Stimulated activated CD4-positive, alpha-beta T cell treated with anti-CD3 and anti-CD28 coated beads, Interleukin-4, amount 100 ng/mL, for 4 hours (primary cell): ENCODE measurements around the gene TRAIP.
"Not testable (repeated sequence)": the region's sequence is repeated elsewhere in the genome, so short reads cannot be mapped to it uniquely, and the experiment has no call there.

Experiments
- DNase-seq, 2 experiments: peaks; one replicate each; pipeline ENCODE4 v3.0.0-alpha.2; 2020

TRAIP gene

DNA sequence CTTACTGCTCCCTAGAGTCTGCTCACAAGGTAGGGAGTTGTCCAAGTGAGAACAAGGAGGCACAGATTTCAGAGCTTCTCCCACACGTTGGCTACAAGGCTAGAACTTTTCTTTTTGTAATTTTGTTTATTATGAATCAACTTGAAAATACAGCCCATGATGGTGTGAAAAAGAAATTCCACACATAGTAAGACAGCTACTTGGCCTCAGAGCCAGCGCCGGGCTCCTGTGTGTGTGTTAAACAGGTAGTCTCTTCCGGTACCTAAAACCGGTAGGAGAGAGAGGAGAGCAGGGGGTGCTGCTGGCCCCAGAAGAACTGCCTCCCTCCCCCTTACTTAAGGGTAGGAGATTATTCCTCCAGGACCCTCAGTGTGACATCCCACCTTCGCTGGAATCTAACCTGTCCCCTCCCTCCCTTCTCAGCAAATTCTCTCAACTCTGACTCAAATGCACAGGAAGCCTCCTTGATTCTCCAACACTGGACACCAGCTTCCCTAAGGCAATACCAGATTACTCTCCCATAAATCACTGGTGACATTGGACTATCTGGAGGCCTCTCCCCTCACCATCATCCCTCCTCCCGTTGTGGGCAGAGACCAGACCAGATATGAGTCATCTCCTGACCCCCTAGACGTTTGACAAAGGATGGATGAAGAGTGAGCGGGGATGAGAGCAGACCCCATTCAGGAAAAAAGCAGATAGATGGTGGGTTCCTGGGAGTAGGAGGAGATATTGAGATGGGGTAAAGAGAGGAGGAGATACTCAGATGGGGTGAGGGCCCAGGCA lies 65.5 kb downstream of the TRAIP start:
- no peak for DNase-seq

DNA sequence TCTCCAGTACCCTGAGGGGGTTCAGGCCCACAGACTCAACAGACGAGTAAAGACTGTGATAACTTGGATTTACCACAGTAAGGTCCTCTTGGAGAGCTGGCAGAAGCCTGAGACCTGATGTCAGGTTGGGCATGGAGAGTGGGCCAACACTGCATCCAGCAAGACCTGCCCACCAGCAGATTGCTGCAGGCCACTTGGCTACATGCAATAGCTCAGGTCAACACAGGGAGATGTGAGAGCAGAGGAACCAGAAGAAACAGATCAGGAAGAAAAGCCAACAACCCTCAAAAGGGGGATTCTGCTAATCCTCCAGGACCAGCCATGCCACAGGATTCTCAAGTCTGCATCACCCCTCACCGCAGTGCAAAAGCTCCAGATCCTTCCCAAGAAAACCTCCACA lies 68.3 kb downstream of the TRAIP start:
- no peak for DNase-seq

DNA sequence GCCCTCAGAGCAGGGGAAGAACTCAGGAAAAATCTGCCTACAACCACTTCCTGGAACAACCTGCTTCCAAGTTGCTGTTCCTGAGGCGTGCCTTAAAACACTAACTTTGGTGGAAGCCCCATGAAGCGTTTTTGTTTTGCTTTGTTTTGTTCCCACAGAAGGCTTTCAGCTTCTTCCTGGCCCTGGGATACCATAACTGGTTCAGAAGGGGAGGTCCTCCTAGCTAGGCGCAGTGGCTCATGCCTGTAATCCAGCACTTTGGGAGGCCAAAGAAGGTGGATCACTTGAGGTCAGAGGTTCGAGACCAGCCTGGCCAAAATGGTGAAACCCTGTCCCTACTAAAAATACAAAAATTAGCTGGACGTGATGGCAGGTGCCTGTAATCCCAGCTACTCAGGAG lies 68.8 kb downstream of the TRAIP start:
- DNase-seq: no peak

DNA sequence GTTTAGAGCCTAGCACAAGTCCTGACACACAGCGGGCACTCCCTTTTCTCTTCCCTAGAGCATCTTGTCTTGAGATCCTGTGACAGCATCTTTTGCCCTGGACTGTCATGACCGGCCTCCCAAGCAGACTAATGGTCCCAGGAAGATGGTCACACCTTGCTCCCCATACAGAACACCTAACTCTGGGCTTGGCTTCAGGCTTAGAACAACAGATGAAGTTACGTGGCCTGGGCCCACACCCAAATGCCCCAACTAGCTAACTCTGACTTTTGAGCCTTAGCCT lies 69.2 kb downstream of the TRAIP start:
- no peak for DNase-seq

DNA sequence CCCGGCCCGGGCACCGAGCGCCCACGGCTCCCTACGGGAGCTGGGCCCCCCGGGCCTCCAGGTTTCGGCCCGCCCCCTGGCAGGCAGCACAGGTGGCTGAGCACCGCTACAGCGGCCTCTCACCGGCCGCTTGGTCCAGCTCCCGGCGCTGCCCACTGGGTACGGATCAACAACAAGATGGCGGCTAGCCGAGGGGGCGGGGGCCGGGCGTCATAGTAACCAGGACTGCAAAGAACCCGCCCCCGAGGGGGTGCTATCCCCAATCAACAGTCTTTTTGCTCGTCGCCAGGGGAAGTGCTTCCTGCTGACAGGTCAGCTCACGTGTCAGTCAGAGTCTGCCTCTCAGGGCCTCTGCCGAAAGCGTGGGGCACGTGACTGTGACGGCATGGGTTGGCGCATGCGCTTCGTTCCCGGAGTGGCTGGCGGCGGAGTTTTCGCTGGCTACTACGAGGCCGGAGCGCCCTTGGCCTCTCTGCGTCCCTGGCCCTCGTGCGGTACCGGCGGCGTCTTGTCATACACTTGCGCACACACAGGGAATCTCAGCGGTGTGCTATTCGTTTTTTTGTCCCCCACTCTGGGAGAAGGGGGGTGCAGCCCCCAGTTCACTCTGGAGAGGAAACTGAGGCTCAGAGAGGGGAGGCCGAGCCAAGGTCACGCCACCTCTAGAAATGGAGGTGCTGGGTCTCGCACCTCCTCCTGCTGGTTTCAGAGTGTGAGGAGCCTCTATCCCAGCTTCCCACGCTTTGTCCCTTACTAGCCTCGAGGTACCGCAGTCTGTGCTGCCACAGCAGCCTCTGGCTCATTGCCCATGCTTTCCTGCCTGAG lies 69.8 kb downstream of the TRAIP start, which contains the start of gene IP6K1:
TSS of gene IP6K1 (minus strand) at position 186 of the 825 bp plus-strand sequence. CDS start 38,502 bp downstream, outside the sequence.
- DNase-seq: peak; percentile 98 to 100

DNA sequence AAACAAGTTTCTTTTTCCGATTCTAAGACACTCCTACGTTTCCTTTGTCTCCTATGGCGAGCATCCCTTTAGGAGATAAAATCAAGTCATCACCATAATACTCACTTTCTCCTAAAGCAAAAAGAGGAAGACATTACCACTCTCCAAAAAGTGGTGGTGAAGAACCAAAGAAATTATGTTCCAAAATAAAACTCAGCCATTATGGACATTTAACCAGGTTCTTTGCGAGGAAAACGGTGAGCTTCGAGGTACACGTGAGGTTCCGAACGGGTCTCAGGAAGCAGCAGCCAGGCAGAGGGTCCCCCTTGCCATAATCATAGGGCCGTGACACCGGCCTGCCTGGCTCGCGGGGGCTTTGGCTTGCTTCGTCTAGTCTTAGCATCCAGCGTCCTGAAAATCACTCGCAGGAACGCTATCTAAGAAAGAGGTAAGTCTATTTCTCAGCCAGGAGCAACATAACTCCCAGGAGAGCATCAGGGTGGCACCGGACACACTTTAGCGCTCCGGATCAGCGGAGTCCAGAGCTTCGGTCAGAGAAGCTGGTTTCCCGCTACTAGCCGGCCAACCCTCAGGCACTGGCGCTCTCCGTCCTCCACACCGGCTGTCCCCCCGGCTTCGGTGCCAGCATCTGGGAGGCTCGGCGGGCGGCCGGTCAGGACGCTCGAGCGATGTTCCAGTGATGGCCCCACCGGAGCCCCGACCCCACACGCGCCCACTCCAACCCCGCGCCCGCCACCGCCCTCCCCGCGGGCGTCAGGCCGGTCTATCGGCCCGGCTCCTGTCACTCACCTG lies 70.6 kb downstream of the TRAIP start:
- DNase-seq: peak in 1 of 2 experiments; percentile 25

DNA sequence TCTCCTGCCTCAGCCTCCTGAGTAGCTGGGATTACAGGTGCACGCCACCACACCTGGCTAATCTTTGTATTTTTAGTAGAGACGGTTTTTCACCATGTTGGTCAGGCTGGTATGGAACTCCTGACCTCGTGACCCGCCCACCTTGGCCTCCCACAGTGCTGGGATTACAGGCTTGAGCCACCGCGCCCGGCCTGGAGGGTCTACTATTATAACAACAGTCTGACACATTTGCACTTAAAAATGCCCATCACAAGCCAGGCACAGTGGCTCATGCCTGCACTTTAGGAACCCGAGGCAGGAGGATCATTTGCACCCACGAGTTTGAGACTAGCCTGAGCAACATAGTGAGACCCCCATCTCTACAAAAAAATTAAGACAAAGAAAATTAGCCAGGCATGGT lies 74.1 kb downstream of the TRAIP start:
- not testable (repeated sequence) for DNase-seq

DNA sequence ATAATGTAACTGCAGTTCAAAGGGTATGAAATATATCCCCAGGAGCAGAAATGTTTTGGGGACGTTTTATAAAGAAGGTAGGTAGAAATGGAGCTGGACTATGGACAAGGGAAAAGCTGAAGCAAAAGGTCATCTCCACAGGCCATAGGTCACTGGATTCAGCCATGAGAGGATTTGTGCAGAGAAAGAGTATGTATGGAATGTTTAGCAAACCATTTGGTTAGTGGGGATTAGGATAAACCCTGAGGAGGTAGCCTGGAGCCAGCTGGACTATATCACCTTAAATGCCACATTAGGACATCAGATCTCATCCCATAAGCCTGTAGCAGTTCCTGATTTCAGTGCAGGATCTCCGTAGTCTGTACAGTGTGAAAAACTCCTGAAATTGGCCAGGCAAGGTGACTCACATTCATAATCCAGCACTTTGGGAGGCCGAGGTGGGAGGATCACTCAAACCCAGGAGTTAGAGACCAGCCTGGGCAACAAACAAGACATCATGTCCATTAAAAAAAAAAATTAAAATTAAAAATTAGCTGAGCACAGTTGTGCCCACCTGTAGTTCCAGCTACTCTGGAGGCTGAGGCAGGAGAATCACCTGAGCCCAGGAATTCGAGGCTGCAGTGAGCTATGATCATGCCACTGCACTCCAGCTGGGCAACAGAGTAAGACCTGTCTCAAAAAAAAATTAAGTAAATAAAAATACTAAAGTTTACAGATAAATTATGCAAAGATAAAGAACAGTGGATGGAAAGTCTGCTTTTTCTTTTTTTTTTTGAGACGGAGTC lies 74.8 kb downstream of the TRAIP start:
- no peak for DNase-seq

DNA sequence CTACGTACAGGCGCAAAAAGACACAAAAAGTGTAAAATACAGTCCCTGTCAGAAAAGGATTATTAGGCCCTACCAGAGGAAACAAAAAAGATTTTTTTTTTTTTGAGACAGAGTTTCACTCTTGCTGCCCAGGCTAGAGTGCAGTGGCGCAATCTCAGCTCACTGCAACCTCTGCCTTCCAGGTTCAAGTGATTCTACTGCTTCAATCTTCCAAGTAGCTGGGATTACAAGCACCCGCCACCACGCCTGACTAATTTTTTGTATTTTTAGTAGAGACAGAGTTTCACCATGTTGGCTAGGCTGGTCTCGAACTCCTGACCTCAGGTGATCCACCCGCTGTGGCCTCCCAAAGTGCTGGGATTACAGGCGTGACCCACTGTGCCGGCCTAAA lies 75.4 kb downstream of the TRAIP start:
- not testable (repeated sequence) for DNase-seq

DNA sequence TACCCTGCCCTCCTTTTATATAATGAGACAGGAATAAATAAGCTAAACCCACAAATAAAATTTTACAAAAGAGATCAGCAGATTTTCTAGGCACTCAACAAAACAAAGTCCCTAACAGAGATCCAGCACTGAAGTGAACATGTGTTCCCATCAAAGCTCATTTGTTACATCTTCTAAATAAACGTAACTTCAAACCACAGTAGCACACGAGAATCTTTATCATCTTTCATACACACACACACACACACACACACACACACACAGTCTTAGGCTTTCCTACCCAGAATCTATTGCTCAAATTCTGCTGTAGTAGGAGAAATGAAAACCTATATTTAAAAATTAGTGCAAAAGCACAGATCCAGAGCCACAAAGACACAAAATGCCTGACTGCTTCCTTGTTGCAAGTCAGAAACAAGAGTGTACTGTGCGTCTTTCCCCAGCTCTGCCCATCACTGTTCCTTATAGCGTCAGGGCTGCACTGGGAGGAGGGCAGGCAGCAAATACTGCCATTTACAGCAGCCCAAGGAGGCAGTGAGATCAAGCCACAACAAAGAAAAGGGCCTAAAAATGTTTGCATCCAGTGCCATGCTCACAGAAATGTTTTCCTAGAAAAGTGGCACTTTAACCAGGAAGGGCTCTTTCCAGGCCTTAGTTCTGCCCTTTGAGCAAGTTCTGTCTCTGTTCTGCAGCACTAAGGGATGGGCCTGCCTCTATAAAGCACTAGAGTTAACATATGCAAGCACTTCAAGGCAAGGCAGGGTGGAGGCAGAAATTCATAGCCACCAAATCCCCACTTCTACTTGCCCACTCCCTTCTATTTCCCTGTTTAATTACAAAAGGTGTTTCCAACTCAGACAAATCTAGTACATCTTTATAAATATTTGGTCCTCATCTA lies 76.0 kb downstream of the TRAIP start:
- no peak for DNase-seq

DNA sequence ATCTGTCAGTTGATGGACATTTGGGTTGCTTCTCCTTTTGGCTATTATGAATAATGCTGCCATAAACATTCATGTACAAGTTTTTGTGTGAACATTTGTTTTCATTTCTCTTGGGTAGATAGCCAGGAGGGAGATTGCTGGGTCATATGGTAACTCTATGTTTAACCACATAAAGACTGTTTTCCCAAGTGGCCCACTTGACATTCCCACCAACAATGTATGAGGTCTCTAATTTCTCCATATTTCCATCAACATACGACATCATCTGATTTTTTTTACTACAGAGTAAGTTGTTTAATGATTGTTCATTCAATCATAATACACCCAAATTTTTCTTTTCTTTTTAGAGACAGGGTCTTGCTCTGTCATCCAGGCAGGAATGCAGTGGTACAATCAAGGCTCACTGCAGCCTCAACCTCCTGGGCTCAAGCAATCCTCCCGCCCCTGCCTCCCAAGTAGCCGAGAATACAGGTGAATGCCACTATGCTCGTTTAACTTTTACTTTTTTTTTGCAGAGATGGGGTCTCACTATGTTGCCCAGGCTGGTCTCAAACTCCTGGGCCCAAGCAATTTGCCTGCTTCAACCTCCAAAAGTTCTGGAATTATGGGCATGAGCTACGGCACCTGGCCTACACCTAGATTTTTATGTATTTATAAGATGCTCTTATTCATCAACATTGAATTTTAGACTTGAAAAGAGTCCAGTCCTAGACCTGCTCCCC lies 76.8 kb downstream of the TRAIP start:
- no peak for DNase-seq
